Activated CD4-positive, alpha-beta T cell treated with anti-CD3 and anti-CD28 coated beads for 4 hours (primary cell): ENCODE results near the gene TRMT11.
A peak's percentile ranks its signal among the peaks of the same experiment; 100 is the strongest.
"Not testable (repeated sequence)": the region's sequence is repeated elsewhere in the genome, so short reads cannot be mapped to it uniquely, and the experiment has no call there.

Source experiments
- DNase-seq, 2 donors: peaks; one replicate each; pipeline ENCODE4 v3.0.0-alpha.2; 2020

Gene TRMT11

GRCh38 chr6:125986301-125987025, at the start of gene TRMT11:
TSS of gene TRMT11 (plus strand) at chr6:125986540. CDS start at chr6:125986551, 11 bp downstream.
- DNase-seq: peak; percentile 76 to 77

DNA sequence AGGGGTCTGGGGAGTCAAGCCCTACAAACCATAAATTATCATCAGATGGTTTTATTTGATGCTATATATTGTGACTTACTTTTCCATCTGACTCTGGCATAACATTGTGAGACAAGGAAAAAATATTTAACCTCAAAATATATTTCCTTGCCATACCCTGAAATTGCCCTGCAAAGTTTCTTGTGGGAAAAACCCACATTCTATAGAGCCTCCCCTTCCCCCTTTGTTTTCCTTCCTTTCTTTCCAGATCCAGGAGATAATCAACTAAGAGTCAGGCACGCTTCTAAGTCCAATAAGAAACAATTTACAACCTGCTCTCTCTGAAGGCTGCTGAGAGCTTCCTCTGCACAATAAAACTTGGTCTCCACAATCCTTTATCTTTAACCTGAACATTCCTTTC, 47.3 kb upstream of the TRMT11 start:
- no peak for DNase-seq

- DNase-seq: no peak
These were observed 46.5 kb upstream of the TRMT11 start for GRCh38 chr6:125939791-125940190.

DNA sequence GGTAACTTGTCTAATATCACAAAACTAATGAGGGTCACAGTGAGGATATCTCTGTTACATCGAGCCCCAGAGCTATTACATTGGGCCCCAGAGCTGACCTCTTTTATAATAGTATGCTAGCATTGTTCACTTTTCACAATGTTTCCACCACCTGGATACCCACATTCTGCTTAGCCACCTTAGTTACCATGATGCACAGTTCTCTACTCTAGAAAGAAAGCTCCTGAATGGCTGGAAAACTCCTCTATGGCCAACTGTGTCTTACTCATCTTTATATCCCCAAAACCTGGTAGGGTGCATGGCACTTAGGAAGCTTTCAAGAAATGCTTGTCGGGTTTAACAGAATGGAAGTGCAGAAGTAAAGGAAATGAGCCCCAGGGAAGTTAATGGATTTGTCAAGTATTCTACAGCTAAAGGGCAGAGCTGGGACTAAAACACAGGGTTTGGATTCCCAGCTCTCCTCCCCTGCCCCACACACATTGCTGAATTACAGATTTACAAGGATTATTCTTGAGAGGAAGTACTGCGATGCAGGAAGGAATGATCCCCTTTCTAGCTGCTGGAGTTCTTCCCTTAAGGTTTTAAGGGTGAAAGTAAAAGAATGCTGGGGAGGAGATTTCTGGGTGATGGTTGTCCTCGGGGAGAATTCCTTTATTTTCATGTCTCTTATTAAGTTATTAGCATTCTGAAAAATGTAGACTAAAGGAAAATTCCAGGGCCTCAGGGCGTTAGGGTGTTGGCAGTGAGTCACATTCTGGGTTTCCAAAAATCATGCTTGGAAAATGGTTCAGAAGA, 45.9 kb upstream of the TRMT11 start:
- DNase-seq: no peak

DNA sequence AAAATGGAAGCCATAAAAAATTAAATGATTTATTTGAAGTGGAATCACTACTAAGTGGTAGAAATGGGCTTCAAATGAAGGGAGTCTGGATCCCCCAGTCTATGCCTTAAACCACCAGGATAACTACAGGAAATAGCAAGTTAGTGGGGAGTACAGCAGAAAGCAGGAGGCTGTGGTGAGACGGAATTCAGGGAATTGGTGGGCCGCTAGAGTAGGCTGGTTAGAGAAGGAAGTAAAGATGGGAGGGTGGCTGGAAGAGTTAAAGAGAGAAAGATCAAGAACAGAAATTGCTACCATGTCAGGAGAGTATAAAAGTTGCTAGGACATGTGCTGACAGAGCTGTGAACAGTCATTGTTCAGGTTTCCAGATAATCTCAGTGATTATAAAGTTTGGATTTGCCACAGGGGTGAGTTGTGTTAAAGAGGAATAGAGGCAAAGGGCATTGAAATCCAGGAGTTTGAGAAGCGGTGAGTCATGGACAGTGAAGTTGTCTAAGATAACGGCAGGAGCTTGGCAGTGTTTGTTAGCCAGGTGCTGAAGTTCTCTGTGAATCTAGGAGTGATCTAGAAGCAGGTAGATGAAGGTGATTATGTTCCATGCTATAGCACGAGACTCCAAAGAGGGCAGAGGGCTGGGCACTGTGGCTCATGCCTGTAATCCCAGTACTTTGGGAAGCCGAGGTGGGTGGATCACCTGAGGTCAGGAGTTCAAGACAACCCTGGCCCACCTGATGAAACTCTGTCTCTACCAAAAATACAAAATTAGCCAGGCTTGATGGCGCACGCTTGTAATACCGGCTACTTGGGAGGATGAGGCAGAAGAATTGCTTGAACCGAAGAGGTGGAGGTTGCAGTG, 43.4 kb upstream of the TRMT11 start:
- DNase-seq: no peak

DNA sequence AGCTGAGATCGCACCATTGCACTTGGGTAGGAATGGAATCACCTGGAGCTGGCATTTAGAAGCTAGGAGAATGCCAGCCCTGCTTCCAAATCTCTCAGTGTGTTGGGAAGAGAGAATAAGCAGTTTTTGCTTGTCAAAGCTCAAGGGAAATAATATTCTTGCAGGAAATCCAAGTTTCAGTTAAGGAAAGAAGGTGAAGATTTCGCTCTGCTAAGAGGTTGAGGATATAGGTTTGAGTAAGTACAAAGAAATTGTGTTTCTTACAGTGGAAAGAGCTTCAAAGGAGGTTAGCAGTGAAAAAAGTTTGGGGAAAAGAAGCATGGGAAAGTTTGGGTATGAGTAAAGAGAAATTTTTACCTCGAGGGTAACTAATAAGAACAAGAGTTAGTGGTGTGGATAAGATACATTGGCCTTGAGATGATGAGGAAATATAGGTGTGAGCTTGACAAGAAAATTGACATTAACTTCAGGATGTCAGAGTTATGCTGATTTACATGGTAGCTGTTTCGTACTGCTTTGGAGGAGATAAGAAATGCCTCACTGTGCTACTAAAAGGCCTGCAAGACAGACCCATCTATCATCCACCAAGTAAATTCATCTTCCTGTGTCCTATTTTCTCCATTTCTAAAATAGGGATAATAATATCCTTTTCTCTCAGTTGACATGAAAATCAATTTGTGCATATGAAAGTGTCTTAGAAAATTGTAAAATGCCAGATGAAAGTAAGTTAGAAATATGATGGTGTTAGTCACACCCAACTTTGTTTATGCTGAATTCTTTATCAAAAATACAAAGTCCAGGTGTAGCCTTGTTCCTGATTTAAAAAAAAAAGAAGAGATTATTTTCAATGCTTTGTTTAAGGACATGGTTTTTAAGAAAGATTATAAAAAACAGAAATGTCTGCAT, 42.6 kb upstream of the TRMT11 start:
- DNase-seq: no peak

GRCh38 chr6:125944434-125944816, 41.9 kb upstream of the TRMT11 start:
- no peak for DNase-seq

- DNase-seq: no peak
These were observed 41.4 kb upstream of the TRMT11 start for GRCh38 chr6:125944896-125945295.

DNA sequence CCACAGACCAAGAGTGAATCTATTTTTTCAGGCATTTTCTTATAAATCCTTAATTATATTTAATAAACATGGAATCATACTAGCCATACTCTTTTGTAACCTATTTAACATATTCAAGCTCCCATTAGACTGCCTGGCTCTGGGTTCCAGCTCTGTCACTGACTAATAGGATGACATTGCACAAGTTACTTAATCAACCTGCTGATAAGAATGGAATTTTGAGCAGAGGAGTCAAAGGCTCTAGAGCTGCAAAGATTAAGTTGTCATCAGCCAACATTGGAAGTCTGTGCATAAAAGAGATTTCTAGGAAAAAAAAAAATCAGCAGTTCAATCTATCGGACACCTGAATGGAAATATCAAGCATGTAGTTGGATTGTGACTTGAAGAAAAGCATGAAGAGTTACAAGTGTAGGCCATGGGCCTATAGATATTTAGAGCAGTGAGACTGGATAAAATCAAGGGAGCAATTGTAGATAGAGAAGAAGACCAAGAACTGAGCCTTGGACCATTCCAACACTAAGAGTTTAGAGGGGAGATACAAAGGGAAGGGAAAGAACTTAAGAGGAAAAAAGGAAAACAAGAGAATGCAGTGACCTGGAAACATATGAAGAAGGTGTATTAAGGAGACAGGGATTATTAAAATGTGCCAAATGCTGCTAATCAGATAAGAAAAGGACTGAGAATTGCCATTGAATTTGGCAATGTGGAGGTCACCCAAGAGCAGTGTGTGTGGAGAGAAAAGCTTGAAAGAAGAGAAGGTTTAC, 40.8 kb upstream of the TRMT11 start:
- no peak for DNase-seq

- DNase-seq: no peak
These were observed 38.7 kb upstream of the TRMT11 start for GRCh38 chr6:125947615-125948014.

DNA sequence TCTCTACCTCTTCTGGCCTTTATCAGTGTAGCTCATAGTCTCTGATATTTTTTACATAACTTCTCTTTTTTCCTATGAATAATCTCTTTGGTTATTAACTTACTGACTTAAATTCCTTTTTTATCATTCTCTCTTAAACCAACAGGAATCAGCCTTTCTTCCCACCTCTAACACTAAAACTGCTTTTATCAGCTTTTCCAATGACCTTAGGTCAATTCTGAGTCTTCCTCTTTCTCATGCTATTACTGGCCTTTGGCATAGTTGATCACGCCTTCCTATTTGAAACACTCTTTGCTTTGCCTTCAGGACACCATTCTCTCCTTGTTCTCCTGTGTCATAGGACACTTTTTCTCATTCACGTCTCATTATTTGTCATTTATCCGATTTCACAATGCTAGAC, 37.9 kb upstream of the TRMT11 start:
- no peak for DNase-seq

- no peak for DNase-seq
These were observed 37.3 kb upstream of the TRMT11 start for GRCh38 chr6:125949069-125949468.

GRCh38 chr6:125950293-125950692, 36.0 kb upstream of the TRMT11 start:
- DNase-seq: no peak

- not testable (repeated sequence) for DNase-seq
These were observed 35.6 kb upstream of the TRMT11 start for GRCh38 chr6:125950716-125951115.

GRCh38 chr6:125951323-125951722, 35.0 kb upstream of the TRMT11 start:
- DNase-seq: no peak

DNA sequence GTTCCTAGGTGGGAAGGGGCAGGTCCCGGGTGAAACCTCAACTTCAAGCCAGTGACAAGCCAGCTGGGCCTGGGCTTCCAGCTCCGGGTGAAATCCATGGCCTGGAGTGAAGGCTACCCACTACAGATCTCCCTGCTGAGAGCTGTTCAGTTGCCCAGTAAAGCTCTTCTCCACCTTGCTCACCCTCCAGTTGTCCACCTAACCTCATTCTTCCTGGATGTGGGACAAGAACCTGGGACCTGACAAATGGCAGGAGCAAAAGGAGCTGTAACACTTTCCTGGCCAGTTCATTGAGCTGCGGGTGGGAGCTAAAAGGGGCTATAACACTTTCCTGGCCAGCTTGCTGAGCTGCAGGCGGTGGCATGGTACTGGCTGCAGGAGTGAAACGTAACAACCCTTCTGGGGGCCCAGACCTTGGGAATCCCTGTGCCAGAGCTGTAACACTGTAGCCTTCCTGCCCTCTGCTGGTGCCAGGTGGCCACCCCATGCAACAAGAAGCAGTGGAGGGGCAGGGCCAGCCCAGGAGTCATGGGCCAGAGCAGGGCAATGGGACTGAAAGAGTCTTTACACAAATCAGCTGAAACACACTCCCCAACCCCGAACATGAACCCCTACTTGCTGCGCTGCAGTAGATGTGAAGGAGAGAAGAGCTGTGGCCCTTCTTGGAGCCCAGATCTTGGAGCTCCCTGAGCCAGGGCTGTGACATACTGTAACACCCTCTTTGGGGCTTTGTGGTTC, 33.4 kb upstream of the TRMT11 start:
- peak in 1 of 2 donors; percentile 4 for DNase-seq

DNA sequence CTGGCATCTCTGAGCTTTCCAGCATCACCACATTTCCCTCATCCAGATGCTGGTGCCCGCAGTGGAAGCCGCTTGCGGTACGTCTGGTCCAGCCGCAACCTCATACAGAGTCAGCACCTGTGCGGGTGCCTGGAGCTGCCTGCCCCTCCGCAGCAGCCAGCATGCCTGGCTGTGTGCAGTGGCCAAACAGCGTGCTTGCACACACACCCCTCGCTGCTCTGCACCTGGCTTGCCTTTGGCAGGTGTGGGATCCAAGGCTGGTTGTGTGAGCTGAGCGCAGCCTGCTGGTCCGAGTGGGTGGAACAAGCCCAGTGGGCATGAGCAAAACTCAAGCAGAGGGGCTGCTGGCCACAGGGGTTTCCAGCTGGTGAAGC, 32.9 kb upstream of the TRMT11 start:
- DNase-seq: no peak

- DNase-seq: no peak
These were observed 31.5 kb upstream of the TRMT11 start for GRCh38 chr6:125954735-125955339.

DNA sequence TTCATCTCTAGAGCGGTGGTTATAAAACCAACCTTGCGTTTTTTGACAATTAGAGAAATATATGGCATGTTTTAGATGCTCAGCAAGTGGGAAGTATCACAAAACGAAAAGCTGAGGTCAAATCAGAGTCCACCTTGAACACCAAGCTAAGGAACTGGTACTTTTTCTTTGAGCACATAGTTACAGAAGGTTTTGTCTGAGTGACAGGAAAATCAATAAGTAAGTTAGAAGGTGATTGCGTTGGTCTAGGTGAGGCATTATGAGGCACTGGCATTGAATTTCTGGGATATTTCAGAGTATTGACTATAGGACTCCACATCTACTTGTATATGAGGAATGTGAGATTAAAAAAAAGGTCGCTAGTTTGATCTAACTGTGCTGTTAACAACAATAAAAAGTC, 30.4 kb upstream of the TRMT11 start:
- DNase-seq: no peak
